Measurements from ENCODE around the gene PCSK6. TPM values are rescaled to one million over a fixed set of nuclear protein-coding genes. Genes with fewer than 3 reads are reported as not detected.
"Not testable (repeated sequence)": the region's sequence is repeated elsewhere in the genome, so short reads cannot be mapped to it uniquely, and the experiment has no call there.

The PCSK6 gene
- polyA plus RNA-seq, 3 donors, result 0.05 to 0.10 TPM; not detected in 1

DNA sequence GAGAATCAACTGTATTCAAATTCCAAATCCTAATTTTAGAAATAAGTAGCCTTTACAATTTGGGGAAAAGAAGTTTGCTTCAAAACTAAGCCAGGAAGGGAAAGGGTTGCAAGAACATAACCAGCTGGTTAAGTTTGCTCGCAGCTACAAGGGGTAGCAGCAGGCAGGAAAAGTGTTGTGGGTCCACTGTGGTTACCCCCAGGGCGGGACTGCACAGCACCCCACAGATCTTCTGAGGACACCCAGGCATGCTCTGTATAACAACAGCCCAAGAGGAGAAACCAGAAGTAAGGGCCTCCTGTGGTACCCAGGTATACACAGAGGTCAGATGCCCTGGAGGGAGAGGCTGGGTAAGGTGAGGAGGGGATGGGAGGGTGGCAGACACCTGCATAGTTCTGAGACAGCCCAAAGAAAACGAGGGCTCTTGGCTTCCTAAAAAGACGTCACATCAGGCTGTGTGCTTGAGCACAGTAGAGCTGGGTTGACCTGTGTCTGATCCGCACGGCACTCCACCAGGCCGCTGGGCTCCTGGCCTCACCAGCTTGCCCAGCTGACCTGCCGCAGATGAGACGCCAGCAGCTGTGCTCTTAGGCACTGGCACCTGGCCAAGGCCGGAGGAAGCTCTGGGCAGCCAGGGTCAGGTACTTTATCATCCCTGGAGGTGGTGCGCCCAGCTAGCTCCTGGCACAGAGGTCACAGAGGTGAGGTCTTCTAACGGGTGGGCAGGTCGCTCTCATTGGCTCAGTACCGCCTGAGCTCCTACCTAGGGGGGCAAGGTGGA is 112.7 kb downstream of the PCSK6 start:
- no peaks in the 10 kb centered on the region for H3K27me3 ChIP-seq (ENCODE audit: control insufficient read depth in 2 of 2, insufficient read depth in 2 of 2, low read length in 2 of 2)
- H3K79me2 ChIP-seq (ENCODE audit: insufficient read depth, low read length), result no peaks in the 10 kb centered on the region
- no peaks in the 10 kb centered on the region for H3K4me1 ChIP-seq (ENCODE audit: control insufficient read depth in 1 of 2, insufficient read depth in 2 of 2, low read length in 2 of 2)
- no peak overlapping the region for H3K27ac ChIP-seq (ENCODE audit: low read depth in 1 of 2, low read length in 2 of 2)
- Mint-ChIP-seq H3K4me3 (no peak overlapping the region), H3K27me3 (ENCODE audit: low read depth in 3 of 3) (peaks cover 10 to 16% (median 14%) of the 10 kb centered on the region in 3 donors), H3K9me3 (no peaks in the 10 kb centered on the region), H3K4me1 (peaks cover 14% of the 10 kb centered on the region), H3K36me3 (no peaks in the 10 kb centered on the region), H3K27ac (no peak overlapping the region)
- H2AFZ ChIP-seq (ENCODE audit: insufficient read depth, low read depth, low read length, poor library complexity, severe bottlenecking), result no peak overlapping the region
- WGBS (ENCODE audit: insufficient coverage), result 78% methylated on average over 10 of the region's 14 CpGs
- no peaks in the 10 kb centered on the region for H4K20me1 ChIP-seq (ENCODE audit: insufficient read depth, low read length)
- TF ChIP-seq, protein P1, sequence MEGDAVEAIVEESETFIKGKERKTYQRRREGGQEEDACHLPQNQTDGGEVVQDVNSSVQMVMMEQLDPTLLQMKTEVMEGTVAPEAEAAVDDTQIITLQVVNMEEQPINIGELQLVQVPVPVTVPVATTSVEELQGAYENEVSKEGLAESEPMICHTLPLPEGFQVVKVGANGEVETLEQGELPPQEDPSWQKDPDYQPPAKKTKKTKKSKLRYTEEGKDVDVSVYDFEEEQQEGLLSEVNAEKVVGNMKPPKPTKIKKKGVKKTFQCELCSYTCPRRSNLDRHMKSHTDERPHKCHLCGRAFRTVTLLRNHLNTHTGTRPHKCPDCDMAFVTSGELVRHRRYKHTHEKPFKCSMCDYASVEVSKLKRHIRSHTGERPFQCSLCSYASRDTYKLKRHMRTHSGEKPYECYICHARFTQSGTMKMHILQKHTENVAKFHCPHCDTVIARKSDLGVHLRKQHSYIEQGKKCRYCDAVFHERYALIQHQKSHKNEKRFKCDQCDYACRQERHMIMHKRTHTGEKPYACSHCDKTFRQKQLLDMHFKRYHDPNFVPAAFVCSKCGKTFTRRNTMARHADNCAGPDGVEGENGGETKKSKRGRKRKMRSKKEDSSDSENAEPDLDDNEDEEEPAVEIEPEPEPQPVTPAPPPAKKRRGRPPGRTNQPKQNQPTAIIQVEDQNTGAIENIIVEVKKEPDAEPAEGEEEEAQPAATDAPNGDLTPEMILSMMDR (IDR thresholded peaks at IDR 0.05), result no peak
- no peaks in the 10 kb centered on the region for H3K9me3 ChIP-seq (replicated peaks in 1 of 2; ENCODE audit: control insufficient read depth in 1 of 2, insufficient read depth in 1 of 2, low read length in 2 of 2)
- DNase-seq, result no peak
- intact Hi-C loops (cut with micrococcal nuclease), result no loop called here
- H3K4me3 ChIP-seq (replicated peaks in 1 of 3; ENCODE audit: low read depth in 2 of 3, low read length in 3 of 3), result no peak overlapping the region
- H3K9ac ChIP-seq (ENCODE audit: insufficient read depth, low read length, poor library complexity, severe bottlenecking), result no peak overlapping the region
- H3K4me2 ChIP-seq (replicated peaks; ENCODE audit: extremely low read depth, low read length, poor library complexity, severe bottlenecking), result no peak overlapping the region
- H3K36me3 ChIP-seq (replicated peaks in 1 of 2; ENCODE audit: control insufficient read depth in 1 of 2, insufficient read depth in 2 of 2, low read length in 2 of 2), result no peaks in the 10 kb centered on the region

DNA sequence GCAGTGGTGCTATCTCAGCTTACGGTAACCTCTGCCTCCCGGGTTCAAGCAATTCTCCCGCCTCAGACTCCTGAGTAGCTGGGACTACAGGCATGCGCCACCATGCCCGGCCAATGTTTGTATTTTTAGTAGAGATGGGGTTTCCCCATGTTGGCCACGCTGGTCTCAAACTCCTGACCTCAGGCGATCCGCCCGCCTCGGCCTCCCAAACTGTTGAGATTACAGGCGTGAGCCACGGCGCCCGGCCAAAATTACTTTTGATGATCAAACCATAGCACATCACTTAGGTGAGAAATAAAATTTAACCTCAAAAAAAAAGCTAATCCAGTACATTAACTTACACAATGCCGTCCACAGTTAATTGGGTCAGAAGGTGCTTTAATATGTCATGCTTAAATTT is 114.5 kb downstream of the PCSK6 start:
- H3K9me3 ChIP-seq (replicated peaks in 1 of 2; ENCODE audit: control insufficient read depth in 1 of 2, insufficient read depth in 1 of 2, low read length in 2 of 2); H3K36me3 ChIP-seq (replicated peaks in 1 of 2; ENCODE audit: control insufficient read depth in 1 of 2, insufficient read depth in 2 of 2, low read length in 2 of 2); H3K27me3 ChIP-seq (ENCODE audit: control insufficient read depth in 2 of 2, insufficient read depth in 2 of 2, low read length in 2 of 2); H3K27ac ChIP-seq (ENCODE audit: low read depth in 1 of 2, low read length in 2 of 2); H3K4me3 ChIP-seq (replicated peaks in 1 of 3; ENCODE audit: low read depth in 2 of 3, low read length in 3 of 3); DNase-seq; intact Hi-C loops (cut with micrococcal nuclease); H2AFZ ChIP-seq (ENCODE audit: insufficient read depth, low read depth, low read length, poor library complexity, severe bottlenecking); H4K20me1 ChIP-seq (ENCODE audit: insufficient read depth, low read length); H3K4me3 Mint-ChIP-seq; H3K9me3 Mint-ChIP-seq; H3K27ac Mint-ChIP-seq; H3K4me1 ChIP-seq (ENCODE audit: control insufficient read depth in 1 of 2, insufficient read depth in 2 of 2, low read length in 2 of 2); H3K4me2 ChIP-seq (replicated peaks; ENCODE audit: extremely low read depth, low read length, poor library complexity, severe bottlenecking); H3K9ac ChIP-seq (ENCODE audit: insufficient read depth, low read length, poor library complexity, severe bottlenecking); H3K79me2 ChIP-seq (ENCODE audit: insufficient read depth, low read length); H3K4me1 Mint-ChIP-seq; H3K36me3 Mint-ChIP-seq: not testable (repeated sequence)
- H3K27me3 Mint-ChIP-seq (ENCODE audit: low read depth in 3 of 3), result peaks cover 10 to 17% (median 15%) of the 10 kb centered on the region in 3 donors
- WGBS (ENCODE audit: insufficient coverage), result 50% methylated on average over 1 of the region's 15 CpGs

All from CD14-positive monocyte (primary cell).